ENCODE data around the gene EBF4.

Gene EBF4

DNA sequence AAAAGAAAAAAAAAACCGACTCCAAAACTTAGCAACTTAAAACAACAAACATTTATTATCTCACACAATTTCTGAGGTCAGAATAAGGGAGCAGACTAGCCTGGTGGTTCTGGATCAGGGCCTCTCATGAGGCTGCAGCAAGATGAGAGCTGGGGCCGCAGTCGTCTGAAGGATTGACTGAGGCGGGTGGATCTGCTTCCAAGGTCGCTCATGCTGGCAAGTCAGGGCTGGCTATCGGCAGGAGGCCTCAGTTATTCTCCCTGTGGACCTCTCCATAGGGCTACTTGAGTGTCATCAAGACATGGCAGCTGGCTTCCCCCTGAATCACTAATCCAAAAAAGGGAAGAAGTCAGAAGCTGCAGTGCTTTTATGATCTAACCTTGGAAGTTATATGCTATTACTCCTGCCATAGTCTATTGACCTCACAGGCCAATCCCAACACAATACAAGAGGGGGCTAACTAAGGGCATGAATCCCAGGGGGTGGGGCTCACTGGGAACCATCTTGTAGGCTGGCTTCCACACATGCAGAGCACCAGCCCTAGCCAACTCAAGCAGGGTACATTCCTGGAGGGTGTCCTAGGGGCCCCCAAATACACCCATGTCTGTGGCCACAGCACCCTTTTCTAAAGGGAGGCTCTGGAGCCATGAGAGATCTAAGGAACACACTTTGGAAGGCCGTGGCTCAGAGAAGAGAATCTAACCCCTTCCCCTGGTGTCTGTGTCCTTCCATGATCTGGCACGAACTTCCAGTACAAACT is 11.3 kb downstream of the EBF4 start:
- DNase-seq, result no peak

DNA sequence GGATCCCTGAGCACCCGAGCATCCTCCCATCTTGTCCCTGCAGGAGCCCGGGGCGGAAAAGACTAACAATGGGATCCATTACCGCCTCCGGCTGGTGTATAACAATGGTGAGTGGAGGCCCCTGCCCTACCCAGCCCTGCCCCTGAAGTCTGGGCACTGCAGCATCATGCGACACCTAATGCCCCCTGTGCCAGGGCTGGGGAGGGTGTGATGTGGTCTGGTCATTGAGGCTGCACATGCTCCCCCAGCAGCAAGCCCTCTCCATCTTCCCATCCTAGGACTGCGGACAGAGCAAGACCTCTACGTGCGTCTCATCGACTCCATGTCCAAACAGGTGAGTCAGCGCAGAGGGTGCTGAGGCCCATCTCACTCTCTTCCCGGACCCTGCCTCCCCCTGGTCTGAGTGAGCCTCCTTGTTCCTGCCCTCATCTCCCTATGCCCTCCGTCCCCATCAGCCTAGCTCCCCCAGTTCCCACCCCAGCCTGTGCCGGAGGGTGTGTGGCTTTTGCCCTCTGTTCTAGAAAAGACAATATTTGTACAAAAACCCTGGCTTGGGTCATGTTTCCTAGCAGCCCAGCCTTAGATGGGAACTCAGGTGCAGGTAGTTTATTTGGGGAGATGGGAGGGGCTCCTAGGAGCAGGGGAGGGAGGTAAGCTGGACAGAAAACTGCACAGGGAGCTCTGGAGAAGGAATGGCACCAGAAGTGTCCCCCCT is 13.5 kb downstream of the EBF4 start:
- no peak for DNase-seq

DNA sequence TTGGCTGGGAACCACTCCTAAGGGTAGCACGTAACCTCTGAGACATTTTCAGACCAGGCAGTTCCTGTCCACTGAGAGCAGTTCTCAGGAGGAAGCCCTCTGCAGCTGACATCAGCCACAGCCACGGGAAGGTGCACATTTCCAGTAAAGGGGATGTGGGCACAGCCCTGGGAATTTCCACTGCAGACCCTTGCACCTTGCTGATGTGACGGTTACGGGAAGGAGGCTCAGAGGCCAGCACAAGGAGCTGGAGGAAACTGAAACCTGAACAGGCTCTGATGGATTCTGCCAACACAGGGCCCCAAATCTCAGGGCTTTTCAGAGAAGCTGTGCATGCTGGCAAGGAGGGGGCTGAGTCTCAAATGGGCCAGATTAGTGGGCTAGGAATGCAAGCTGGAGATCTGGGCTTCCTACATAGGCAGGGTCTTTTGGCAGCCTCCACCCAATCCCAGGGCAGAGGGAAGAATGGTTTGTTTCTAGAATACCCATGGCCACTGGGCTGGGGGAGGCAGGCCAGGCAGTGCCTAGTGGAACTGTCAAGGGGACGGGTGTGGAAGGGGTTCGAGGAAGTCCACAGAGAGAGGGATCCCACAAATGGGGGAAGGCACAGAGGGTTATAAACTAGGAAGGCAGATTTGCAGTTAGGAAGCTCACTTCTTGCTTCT is 14.2 kb downstream of the EBF4 start:
- DNase-seq, result no peak

DNA sequence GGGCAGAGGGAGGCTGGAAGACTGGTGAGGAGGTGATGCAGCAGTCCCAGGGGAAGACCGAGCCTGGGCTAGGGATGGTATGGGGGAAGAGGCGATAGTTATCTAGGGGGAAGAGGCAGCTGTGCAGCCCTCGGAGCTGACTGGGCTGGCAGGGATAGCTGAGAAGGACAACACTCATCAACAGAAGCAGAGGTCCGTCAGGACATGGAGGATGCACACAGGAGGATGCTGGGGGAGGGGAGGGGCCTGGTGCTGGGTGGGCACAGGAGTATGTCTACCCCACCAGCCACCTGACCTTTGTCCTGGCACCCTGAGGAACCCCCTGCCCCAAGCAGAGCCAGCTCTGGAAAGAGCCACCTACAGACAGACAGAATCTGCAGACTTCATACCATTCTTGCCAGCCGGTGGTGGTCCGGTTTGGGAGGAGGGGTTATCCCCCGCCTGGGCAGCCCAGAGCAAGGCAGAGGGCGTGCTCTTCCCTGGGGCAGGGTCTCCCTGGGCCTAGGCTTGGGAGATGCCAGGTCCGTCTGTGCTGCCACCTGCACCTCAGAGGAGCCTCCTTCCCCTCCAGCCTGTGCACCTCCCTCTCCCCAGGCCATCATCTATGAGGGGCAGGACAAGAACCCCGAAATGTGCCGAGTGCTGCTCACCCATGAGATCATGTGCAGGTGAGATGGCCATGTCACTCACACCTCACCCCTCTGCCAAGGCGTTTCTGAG is 14.9 kb downstream of the EBF4 start:
- no peak for DNase-seq

DNA sequence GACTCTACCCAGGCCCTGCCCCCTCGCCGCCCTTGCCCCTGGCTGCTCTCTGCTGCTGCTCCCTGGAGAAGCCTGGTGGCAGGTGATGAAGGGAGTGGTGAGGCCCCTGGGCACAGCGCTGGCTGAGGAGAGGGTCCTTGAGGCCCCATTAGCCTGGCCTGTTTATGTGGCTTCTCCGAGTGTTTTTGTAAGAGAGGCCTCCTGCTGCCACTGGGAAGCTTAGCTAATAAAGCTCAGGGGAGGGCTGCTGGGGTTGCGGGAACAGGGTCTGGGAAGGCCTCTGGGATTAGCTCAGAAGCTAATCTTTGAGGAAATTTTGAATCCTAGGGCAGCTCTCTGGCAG is 15.5 kb downstream of the EBF4 start:
- DNase-seq, result no peak

DNA sequence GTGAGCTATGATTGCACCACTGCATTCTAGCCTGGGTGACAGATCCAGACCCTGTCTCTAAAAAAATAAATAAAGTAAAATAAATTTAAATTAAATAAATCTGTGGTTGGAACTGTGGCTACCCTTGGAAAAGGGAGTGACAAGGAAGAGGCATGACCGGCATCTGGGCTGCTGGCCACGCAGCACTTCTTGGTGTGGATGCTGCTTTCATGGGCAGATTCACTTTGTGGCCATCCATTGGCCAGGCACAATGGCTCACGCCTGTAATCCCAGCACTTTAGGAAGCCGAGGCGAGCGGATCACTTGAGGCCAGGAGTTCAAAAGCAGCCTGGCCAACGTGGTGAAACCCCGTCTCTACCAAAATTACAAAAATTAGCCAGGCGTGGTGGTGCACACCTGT is 16.1 kb downstream of the EBF4 start:
- DNase-seq, result no peak

DNA sequence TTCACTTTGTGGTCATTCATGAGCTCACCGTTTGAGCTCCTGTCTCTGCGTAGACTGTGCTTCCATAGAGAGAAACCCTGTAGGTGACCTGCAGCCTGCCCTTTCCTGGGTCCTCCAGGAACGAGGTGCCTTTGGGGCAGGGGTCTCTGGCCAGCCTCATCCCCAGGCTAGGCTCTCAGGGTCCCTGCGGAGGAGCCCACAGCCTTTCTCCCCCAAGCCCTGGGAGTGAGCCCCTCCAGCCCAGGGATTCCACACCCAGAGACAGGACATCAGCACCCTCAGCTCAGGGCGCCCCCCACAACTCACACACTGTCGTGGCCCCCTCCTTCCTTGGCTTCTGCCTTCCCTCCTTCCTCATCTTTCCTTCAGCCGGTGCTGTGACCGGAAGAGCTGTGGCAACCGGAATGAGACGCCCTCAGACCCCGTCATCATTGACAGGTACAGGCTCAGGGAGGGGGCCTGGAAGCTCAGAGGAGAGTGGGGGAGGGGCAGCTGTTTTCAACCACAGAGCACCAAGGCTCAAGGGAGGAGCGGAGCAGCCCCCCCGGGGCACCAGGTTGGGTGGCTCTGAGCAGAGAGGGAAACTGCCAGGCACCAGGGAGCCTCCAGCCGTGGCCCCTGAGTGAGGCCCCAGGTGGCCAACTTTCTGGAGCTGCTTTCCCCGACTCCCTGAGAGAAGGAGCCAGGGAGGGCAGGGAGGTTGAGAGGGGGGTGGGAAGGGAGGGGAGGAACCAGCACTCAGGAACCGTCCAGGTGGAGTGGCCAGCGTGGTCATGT is 16.8 kb downstream of the EBF4 start:
- no peak for DNase-seq

DNA sequence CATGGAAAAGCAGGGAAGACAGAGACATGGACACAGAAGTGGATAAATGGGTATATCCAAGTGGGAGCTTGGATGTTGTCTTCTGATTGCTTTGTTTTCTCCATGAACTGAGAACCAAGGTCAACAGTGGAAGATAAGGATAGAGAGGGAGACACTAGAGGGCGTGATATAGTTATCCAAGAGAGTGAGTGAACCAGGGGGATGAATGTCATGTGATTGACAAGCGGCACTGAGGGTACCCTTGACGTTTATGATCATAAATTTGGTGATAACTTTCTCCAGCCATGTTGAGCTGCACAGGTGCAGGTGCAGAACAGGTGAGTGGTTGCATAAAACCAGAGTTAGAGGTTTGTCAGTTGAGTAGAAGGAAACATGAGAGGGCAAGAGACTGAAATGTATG is 20.7 kb downstream of the EBF4 start:
- peak; percentile 38 for DNase-seq

DNA sequence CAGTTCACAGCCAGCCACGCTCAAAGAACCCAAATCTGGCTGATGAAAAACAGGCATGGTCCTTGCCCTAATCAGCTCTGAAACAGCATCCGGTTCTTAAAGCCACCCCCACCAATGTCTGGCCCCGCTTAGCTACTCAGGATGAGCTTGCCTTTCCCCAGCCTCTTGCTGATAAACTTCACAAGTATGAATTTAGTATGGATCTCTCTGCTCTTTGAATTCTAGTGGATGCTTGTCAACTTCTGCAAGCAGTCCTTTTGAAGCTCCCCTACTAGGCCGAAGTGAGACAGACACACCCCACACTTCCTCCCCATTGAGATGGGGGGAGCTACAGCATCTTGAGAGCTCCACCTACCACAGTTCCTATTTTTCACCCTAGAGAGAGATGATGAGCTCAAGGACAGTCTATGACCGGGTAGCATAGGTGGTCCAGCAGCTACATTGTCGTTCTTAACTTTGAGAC is 36.7 kb downstream of the EBF4 start:
- no peak for DNase-seq

DNA sequence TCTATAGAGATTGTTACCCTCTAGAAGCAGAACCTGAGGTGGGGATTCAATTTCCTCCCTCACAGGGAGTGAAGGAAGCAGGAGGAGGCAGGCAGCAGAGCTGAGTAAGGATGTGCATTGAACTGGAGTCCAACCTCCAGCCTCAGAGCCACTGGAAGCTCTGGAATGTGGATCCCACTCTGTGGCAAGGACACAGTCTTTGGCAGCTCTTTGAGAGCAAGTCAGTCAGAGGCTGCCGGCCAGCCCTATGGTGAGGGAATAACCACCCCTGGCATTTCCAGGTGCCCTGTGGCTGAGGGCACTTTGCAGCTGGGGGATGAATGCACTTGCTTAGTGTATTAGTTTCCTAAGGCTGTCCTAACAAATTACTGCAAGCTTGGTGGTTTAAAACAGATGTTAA is 37.2 kb downstream of the EBF4 start:
- no peak for DNase-seq

DNA sequence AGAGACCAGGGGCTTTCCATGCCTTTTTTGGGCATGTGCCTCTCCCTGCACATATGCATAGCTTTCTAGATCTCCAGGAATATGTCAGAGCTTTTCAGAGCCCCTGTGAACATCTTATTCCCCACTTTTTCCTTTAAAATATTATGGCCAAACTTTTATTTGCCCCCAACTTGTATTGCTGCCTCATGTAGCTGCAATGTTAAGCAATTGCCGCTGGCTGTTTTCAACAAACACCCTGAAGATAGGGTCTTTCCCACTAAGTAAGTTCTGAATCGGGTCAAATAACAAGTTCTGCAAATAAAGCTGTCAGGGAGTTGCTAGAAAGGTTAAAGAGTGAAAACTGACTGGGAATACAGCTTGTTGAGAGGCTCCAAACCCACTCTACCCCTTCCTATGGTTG is 42.3 kb downstream of the EBF4 start:
- no peak for DNase-seq

DNA sequence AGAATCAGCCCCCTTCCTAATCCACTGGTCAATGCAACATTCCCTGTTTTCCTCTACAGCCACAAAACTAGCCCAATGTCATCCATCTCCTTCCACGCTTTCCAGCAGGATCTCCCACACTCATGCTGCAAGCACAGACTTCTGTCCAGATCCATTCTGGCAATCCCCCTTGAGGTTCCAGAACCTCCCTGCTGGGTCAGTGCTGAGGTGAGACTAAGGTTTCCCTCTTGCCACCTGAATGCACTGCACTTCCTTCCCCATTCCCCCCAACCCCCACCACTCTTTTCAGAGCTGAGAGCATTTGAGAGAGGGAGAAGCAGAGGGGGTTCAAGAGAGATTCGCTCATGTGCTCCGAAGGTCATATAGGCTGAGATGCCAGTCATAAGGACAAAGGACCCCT is 43.9 kb downstream of the EBF4 start:
- DNase-seq, result no peak

DNA sequence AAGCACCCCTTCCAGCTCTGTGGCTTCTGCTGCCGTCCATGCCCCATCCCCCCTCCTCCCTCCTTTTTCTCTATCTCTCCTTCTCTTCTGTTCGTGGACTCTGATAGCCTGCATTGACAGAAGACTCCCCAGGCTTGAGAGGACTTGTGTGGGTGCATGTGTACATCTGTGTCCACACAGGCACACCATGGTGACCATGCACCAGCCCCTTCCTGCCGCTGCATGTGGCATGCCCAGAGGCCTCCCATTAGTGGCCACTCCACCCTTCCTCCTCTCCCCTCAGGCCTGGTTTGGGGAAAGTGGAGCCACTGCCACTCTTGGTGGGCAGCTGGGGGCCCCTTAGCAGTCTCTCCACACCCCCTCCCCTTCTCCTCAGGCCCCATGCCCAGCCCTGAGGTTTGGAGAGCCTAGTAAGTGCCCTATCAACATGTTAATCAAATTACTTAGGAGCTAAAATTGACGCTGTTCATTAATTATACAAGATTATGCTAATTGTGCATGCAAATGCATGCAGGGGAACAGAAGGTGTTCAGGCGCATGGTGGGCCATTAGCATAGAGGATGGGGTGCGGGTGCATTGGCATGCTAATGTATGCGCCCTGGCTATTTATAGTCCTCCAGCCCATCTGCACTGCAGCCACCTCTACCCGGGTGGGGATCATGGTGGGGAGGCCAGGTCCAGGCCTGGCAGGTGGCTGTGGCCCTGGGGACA is 45.9 kb downstream of the EBF4 start:
- no peak for DNase-seq

DNA sequence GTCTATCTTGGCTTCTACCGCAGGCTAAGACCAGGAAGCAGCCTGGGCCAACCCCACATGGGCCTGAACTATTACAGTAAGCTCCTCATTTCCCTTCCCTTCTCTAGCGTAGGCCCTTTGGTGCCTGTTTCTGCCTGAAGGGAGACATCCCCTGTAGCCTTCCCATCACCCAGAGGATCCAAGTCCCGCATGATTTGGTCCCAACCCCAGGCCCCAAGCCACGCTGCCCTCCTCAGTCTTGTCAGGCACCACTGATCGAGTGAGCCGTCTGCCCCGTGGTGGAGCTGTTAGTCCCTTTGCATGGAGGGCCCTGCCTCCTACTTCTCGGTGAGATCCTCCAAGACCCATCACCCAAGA is 46.4 kb downstream of the EBF4 start:
- no peak for DNase-seq

DNA sequence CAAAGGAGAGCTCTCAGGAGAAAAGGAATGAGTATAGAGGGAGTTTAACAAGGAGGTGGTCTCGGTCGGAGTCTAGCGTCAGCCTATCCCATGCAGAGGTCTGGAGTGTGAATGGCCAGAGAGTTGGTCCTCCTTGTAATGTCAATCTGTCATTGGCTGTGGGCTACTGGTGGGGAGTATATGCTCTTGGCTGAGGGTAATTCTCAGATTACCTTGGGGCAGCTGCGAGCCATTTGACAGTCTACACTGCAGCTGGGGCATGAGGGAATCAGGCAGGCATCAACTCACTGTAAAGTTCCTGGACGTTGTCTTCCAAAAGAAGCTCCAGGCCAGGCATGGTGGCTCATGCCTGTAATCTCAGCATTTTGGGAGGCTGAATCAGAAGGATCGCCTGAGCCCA is 48.1 kb downstream of the EBF4 start:
- no peak for DNase-seq

DNA sequence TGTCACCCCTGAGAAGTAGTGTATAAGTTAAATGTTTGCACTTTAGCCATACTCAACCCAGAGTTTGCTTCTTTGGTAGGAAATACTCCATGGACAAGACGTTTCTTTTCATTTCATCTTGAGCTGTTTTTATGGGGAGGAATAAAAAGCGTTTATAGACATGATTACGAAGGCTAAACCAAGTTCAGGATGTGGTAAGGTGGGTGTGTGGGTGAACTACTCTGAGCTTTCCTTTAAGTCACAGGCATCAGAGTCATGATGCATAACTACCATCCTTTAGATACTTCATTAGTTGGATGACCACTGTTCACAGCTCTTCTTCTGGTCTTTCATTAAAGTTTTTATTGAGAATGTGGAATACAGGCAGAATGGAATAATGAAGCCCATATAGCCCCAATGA is 48.9 kb downstream of the EBF4 start:
- DNase-seq, result no peak

DNA sequence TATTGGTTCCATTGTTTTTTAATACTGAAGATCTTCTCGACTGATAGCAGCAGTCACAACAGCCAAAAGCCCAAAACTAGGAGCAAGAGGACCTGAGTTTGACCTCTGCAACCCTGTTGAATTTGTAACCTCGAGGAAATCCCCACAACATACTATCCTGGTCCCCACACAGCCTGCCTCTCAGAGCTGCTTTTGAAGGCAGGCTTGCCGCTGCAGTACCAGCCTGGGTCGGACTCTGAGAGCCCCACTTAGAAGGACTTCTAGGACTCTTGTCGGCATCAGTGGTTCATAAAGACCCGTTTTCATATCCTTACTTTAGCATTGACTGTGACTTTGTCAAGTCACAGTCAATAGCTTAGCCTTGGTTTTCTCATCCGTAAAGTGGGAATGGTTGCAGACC is 49.3 kb downstream of the EBF4 start:
- no peak for DNase-seq

DNA sequence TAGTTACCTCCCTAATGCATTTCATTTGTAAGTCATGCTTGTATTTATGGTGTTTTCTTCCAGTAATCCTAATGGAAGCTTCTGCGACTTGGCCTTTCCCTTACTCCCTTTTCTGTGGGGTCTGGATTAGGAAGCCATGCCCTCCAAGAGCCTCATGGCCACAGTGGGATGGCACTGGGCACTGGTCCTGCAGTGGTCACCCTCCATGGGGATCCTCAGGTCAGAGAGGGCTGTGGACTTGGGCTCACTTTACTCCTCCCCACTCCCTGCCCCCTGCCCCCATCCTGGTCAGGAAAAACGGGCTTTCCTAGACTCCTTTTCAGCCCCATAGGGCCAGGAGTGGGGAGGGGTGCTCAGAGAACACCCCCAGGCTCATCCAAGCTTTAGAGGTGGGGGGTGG is 49.9 kb downstream of the EBF4 start:
- DNase-seq, result no peak

DNA sequence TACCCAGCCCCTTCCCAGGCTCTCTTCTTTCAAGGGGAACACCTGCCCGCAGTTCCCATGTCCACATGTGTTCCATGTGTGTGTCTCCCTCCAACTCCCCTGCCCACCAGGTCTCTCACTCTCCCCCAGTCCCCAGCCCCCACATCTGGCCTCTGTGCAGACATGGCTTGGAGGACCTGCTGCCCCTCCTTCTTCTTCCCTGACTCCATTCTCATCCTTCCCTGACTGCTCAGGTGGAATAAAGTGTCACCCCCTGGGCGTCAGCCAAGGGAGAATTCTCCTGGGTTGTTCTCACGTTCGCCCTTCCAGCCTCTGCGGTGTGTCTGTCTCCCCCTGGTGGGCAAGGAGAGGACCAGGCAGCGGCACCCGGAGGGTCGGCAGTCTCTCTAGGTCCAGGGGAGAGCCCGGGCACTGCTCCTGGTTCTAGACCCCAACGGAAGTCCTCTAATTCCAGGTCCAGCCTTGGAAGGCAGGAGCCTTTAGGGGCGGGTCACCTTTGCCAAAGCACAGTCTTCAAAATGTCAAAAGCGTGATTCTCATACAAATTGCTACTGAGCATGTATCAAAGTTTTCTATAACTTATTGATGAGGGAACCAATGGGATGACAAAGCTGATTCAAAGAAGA is 50.5 kb downstream of the EBF4 start:
- peak; percentile 34 for DNase-seq

DNA sequence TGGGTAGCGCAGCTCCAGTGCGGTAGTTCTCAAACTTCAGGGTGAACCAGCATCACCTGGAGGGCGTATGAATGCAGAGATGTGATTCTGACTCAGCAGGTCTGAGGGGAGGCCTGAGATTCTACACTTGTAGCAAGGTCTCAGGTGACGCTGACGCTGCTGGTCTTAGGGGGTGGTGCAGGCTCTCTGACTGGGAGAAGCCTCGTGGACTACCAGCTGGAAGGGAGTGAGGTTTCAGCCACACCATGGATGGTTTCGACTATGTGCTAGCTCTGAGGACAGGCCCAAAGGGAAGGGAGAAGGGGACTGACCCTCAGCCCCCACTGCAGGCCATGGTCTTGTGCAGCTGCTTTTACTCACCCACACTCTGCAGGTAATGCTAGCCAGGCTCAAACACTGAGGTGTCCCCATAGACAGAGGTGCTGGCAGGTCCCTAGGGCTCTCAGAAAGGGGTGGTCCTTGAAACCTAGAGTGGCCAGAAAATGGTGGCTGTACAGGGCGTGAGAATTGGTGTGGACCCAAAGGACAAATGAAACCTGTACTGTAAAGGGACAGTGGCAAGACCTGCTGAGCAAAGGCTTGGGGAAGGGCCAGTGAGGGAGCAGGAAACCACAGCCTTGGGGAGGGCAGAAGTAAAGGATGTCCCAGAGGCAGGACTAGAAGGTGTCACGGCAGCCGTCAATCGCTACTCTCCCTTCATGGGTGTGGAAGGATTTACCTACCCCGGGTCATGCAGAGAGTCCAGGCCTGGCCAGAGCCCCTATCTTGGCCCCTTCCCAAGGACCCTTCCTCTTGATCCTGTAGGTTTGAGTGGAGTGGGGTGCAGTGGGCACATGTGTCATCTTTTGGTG is 52.7 kb downstream of the EBF4 start:
- DNase-seq, result no peak

Data from NCI-H748 treated with DMSO at 0.1 percent for 48 hours (cell line).